GM15510 (cell line): ENCODE results near the gene MOB1A.

Source experiments
- POLR2A ChIP-seq: IDR thresholded peaks from 3 replicates; pipeline ENCODE4 v1.6.1; 2011; ENCODE audit warnings: borderline replicate concordance; ENCODE audit not compliant: insufficient read length; ENCODE audit errors: extremely low read depth

MOB1A gene

GRCh38 chr2:74179063-74179865, 585 bp upstream of the MOB1A start:
- TF ChIP-seq POLR2A = no peak

DNA sequence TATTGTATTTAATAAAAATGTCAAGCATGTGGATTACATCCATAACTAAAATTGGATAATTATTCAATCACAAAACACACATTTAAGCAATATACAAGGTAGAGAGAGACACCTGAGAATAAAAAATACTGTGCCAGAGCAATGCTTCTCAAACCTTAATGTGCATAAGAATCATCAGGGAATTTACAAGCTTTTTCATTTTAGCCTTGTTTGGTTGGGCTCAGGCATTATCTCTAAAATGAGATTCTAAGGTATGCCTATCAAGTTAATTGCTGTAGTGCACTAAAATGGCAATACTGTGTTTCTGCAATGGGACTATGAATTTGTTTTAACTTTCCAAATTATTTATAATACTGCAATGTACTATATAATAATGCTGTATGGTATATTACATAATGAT, 983 bp downstream of the MOB1A start:
- TF ChIP-seq POLR2A = no peak

DNA sequence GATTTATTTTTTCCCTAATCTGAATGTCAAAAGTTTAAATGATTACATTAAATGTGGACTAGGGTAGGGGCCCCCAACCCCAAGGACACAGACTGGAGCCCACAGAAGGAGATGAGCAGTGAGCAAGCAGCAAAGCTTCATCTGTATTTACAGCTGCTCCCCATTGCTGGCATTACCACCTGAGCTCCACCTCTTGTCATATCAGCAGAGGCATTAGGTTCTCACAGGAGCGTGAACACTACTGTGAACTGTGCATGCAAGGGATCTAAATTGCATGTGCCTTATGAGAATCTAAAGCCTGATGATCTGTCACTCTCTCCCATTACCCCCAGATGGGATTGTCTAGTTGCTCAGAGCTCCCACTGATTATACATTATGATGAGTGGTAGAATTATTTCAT, 3.8 kb downstream of the MOB1A start:
- no peak for TF ChIP-seq POLR2A

DNA sequence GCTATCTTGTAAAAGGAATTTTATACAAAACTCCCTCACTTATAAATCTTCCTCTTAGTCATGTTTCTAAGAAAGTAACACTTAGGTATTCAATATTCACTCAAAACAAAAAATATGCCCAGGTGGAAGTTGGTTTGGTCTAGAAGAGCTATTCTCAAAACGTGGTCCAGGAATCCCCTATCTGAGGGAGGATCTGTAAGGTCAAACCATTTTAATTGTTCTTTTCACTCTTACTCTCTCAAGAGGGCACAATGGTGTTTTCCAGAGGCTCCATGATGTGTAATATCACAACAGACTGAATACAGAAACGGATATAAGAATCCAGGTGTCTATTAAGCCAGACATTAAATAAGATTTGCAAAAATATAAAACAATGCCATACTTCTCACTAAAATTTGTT, 9.9 kb downstream of the MOB1A start:
- TF ChIP-seq POLR2A = no peak

- no peak for TF ChIP-seq POLR2A
Measured at GRCh38 chr2:74164761-74165160, 13.9 kb downstream of the MOB1A start.

DNA sequence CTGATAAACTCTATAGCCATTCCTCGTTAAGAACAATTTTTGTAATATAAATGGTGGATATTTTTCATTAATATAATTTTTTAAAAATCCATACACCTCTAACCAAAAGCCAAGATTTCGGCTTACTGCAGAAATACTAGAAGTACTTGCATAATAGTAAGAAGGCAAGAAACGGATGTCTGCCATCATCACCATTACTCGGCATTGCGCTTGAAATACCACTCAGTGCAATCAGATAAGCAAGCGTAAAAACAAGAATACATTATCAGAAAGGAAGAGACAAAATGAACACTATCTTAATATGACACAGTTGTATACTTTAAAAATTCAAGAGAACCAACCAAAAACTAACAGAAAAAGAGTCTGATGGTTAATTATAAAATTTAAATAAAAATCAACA, 15.7 kb downstream of the MOB1A start:
- no peak for TF ChIP-seq POLR2A

DNA sequence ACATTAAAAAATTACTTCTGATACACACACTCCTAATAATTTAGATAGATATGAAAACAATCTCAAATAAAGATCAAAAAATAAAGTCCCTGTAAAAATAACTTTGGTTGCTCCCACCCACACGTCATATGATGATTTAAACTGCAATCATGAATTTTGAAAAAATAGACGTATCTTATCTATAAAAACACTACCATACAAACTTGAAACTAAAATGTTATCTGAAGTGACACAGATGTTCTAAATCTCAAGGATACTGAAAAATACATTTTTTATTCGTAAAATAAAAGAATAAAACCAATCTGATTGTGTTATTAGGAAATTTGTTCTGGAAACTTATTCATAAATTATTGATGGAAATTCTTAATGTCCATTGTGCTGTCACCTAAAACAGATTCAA, 22.8 kb downstream of the MOB1A start:
- no peak for TF ChIP-seq POLR2A

- no peak for TF ChIP-seq POLR2A
Measured at GRCh38 chr2:74152954-74153353, 25.7 kb downstream of the MOB1A start.

DNA sequence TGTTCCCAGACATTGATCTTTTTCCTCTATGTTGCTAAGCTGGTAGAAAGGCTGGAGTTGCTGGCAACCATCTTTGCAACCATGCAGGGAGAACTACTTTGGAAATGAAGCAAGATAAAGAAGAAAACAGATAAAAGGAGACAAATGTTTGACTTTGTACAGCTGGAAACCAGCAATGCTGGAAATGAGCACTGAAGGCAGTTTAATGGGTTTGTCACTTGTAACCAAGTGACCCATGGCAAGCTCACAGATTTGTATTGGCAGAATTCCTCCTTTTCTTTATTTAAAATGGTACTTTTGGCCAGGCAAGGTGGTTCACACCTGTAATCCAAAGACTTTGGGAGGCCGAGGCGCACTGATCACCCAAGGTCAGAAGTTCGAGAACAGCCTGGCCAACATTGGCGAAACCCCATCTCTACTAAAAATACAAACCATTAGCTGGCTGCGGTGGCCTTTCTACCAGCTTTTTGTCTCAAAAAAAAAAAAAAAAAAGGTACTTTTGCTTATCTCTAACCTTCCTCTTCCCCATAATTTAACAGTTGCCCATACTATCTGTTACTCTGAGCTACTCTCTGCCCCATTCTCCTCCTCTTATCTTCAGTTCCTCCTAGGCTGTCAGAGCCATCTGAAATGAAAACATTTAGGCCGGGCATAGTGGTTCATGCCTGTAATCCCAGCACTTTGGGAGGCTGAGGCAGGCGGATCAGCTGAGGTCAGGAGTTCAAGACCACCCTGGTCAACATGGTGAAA, 28.9 kb downstream of the MOB1A start:
- no peak for TF ChIP-seq POLR2A

- TF ChIP-seq POLR2A = no peak
Measured at GRCh38 chr2:74149247-74149525, 29.5 kb downstream of the MOB1A start.

DNA sequence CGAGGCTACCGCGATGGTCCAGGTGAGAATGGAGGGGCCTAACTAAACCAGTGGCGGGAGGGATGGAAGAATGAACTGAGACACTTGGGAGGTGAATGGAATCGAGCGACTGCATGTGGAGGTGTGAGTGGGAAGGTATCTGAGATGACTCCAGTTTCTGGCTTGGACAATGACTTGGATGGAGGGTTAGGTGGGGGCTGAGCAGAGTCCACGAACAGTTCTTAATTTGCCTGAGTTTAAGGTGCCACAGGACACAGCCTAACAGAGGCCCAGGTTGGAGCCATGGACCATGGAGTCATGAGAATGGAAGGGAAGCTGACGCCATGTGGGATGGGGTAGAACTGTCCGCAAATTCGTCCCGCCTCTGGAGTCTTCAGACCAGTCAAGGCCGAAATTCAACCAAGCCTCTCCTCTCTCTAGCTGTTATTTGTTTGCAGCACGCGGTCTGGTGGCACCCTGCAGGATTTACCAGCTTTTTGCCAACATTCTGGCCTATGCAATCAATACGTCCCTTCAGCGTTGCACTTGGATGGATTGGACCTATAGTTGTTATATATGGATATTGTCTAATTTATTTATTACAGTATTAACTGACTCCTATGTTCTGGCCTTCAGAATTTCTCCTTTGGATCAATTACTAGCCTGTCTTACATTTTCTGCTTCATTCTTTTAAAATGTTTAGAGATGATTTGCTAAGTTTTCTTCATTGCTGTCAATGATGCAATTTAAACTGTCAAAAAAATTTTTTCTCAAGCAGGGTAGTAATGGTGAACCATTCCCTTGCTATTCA, 30.0 kb downstream of the MOB1A start:
- no peak for TF ChIP-seq POLR2A

DNA sequence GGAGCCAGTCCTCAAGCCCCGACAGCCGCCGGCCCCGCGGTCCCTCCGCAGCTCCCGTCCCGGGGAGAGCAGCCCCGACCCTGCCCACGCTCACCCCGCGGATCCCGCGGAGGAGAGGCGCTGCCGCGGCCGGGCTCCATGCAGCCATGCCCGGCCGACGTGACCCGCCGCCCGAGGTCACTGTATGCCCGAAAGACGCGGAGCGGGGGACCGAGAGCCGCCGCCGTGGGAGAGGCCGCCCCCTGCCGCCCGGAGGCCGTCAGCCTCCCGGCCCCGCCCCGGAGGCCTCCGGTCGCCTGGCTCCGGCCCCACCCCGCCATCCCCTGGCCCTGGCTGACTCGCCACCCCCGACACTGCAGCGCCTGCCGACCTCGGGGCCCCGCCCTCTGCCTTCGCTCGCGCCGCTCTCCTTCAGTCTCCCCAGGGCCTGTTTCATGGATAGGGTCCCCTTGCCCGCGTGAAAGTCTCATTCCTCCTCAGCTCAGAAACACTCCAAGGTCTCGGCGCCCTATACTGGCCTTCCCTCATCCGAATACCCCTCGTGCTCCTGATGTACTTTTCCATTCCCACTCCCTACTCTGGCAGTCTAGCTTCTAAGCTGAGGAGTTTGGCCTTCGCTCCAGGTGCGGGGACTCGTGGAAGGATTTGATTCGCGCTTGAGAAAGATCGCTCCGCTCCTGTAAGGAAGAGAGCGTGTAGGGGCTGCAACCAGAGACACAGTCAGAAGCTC, 30.8 kb downstream of the MOB1A start, which contains the start of gene BOLA3:
BOLA3 (minus strand) TSS at position 186 of the 730 bp plus-strand sequence; CDS start at position 148, 38 bp downstream.
- peak; percentile 91 for TF ChIP-seq POLR2A

DNA sequence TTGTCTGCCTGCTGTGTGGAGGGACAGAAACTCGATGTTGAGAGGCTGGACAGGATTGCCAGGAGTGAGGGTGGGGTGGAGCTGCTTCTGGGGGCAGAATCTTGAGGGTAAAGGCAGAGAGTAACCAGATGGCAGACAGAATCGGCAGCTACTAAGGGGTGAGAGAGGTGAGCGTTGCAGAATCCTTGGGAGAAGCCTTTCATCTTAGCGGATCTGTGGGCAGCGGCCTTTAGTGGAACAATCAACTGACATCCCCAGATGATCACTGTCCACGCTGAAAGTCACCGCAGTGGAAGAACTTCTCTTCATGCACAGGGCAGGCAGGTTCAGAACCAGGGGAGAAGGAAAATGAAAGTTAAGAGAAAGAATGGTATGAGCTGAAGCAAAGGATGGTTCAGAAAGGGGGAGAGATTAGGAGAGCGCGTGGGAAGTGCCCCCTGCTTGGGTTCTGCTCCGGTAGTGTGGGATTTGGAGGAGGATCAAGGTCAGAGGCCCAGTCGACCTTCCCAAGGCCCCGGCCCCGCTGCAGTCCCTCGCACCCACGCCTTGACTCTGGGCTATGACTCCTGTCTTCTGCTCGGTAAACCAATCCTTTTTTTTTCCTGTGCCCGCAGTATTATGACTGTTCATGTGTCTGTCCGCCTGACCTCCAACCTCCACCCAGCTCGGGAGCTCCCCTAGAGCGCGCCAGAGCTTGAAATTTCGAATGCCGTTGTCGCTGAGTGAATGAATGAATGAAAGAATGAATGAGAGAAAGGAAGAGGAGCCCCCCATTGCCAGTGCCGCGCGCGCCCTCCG, 31.6 kb downstream of the MOB1A start:
- no peak for TF ChIP-seq POLR2A

DNA sequence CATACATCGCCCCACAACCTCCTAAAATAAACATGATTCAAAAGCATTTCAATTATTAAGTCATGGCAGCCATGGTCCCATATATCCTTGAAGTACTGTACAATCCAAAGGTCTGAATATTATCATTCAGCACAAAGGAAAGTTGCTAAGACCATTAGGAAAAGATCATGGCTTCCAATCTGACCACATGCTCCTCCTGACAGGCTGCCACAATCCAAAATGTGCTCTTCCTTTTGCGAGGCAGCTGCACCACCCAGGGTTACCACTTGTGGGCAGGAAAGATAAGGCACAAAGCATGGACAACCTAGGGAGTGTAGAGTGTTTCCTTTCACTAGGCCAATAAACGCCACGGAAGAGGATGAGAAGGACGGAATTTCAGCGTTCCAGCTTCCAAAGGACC, 36.3 kb downstream of the MOB1A start:
- no peak for TF ChIP-seq POLR2A
